Measurements from ENCODE around the gene HSD17B2.
A peak's percentile ranks its signal among the peaks of the same experiment; 100 is the strongest.
"Not testable (repeated sequence)": the region's sequence is repeated elsewhere in the genome, so short reads cannot be mapped to it uniquely, and the experiment has no call there.

HSD17B2 gene

DNA sequence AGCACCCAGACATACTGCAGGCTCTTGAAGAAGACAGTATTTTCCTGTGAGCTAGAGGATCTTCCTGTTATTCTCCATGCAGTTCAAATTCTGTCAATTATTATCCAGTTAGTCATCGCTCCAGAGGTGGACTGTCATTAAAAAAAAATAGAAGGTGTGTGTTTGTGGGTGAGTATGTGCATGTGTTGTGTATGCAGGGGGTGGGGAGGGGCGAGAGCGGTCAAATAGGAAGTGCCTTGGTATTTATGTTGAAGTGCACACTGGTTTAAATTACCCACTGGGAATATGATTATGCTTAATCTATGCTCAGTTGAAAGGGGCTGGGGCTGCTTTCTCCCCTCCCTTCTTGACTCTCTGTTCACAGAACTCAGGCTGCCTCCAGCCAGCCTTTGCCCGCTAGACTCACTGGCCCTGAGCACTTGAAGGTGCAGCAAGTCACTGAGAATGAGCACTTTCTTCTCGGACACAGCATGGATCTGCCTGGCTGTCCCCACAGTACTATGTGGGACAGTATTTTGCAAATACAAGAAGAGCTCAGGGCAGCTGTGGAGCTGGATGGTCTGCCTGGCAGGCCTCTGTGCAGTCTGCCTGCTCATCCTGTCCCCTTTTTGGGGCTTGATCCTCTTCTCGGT, at the start of gene HSD17B2:
HSD17B2 (plus strand) TSS at position 273 of the 632 bp plus-strand sequence; CDS start at position 445, 172 bp downstream.
- DNase-seq, result no peak

DNA sequence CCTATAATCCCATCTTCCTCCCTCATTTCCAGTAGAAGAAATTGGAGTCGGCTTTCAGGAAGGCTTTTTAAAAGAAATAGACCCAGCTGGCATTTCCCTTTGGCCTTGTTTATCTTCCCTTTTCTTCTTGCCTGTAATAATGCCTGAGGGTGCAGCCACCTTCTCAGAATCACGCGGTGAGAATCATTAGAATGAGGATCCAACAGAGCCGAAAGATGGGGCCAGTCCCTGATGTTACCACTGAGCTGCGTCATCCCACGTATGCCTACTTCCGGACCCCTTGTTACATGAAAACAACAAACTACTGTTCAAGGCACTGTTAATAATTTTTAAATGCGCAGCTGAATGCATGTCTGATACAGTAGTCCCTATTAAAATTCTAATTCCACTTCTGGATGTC, 47.9 kb upstream of the HSD17B2 start:
- no peak for DNase-seq

DNA sequence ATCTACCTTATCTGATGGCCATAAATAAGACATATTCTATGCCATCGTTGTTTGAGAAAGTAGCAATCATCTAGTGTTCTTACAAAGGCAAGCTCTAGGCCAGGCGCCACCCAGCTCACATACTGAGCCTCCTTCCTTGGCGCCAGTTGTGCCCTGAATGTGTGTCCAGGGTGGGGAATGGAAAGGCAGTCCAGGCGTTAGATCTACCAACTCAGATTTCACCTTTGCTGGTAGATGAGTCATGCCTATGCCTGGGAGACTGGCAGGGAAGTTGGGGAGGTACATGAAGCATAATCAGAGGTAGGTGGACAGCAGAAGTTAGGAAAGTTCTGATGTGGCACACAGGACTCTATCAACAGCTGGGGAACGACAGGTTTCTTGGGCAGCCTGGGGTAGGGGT, 47.3 kb upstream of the HSD17B2 start:
- DNase-seq, result no peak

DNA sequence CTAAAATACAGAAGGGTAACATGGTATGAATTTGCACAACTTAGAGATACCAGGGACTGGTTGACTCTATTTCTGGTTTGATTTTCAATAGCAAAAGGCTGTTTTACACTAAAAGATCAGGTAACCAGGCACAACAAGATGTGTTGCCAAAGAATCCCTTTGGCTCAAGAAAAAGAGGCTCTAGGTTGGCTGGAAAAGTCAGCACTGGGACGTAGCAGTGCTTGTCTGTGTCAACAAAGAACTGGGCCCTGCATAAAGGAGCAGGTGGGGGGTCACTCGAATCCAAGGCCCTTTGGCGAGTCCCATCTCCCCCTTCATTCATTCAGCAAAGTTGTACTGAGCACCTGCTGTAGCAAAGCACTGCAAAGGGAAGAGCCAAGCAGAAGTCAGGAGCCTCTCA, 42.2 kb upstream of the HSD17B2 start:
- DNase-seq, result no peak

- DNase-seq, result no peak
Measured at GRCh38 chr16:81994485-81994884, 40.6 kb upstream of the HSD17B2 start.

GRCh38 chr16:81995651-81996050, 39.4 kb upstream of the HSD17B2 start:
- no peak for DNase-seq

- no peak for DNase-seq
Measured at GRCh38 chr16:81996664-81997509, 38.2 kb upstream of the HSD17B2 start.

DNA sequence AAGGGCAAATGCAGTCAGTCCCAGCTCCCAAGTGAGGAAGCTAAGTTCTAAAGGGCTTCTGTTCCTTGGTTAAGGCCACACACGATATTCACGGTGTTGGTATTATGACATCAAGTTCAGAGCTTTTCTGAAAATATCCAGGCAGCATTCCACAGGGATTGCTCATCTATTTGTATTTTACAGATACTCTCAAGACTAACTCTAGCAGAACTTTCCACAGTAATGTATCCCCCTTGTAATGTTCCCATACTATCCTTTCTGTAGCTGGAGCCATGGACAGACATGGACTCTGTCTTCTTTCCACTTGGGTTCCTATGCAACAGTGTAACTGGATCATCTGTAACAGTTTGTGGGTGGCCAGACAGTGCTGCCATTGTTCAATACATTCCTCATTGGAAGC, 37.3 kb upstream of the HSD17B2 start:
- no peak for DNase-seq

- no peak for DNase-seq
Measured at GRCh38 chr16:82002831-82003230, 32.2 kb upstream of the HSD17B2 start.

GRCh38 chr16:82004601-82005000, 30.5 kb upstream of the HSD17B2 start:
- DNase-seq, result no peak

DNA sequence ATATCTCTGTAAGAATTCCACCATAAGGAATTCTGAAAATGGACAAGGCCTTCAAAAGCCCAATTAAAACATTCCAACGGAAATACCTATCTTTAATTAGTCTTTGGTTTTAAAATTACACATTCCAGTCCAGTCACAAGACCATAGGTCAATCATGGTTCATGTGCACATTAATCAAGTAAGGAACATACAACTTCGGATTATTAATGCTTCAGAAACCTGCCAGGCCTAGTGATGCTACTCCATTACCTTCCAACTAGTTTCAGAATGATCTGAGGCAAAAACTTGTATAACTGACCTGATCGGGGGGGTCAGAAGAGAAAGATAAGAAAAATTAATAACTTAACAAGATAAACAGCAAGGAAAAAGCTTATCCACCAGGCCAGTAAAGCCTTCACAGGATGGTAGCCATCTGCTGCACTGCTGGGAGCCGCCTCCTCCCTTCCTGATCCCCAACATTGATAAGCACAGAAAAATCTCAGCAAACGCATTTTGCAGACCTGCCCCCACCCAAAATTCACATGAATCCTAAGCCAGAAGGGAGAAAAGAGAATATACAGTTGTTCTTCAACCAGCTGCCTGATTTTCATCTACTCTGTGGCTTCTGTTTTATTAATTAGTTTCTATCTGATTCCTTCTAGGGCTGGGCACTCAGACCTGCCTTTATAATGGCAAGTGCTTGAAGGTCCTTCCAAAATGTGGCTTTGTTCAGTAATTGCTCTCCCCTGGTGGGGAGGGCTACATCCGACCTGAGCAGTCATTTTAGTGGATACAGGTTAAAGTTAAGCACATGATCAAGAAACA, 29.8 kb upstream of the HSD17B2 start:
- no peak for DNase-seq

DNA sequence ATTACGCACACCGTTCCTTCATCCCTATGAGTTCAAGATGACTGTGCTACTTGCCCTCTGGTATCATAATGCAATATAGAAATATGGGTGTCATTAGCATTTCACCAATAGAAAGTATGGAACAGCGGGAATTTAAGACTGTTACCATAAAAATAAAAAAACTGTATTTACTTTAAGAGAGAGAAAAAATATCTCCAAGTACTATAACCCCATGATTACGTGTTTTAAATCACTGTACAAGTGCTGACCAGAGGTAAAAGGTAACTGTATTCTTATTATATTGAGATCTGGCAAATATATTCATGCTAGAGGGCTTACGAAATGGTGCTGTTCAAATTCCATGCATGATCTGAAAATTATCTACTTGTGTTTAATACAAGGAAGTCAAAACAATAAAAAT, 29.0 kb upstream of the HSD17B2 start:
- DNase-seq, result no peak

- DNase-seq, result no peak
Measured at GRCh38 chr16:82007189-82007588, 27.9 kb upstream of the HSD17B2 start.

DNA sequence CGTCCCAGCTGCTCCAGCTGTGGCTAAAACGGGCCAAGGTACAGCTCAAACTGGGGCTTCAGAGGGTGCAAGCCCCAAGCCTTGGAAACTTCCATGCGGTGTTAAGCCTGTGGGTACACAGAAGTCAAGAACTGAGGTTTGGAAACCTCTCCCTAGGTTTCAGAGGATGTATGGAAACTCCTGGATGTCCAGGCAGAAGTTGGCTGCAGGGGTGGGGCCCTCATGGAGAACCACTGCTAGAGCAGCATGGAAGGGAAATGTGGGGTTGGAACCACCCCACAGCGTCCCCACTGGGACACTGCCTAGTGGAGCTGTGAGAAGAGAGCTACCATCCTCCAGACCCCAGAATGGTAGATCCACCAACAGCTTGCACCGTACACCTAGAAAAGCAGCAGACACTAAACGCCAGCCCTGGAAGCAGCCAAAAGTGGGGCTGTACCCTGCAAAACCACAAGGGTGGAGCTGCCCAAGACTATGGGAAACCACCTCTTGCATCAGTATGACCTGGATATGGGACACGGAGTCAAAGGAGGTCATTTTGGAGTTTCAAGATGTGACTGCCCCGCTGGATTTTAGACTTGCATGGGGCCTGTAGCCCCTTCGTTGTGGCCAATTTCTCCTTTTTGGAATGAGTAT, 26.0 kb upstream of the HSD17B2 start:
- DNase-seq, result no peak

DNA sequence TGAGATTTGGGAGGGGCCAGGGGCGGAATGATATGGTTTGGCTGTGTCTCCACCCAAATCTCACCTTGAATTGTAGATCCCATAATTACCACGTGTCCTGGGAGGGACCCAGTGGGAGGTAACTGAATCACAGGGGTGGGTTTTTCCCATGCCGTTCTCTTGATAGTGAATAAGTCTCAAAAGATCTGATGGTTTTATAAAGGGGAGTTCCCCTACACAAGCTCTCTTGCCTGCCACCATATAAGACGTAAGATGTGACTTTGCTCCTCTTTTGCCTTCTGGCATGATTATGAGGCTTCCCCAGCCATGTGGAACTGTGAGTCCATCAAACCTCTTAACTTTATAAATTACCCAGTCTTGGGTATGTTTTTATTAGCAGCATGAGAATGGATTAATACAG, 25.3 kb upstream of the HSD17B2 start:
- not testable (repeated sequence) for DNase-seq

GRCh38 chr16:82010649-82011048, 24.4 kb upstream of the HSD17B2 start:
- DNase-seq, result no peak

GRCh38 chr16:82011199-82011641, 23.8 kb upstream of the HSD17B2 start, which contains the start of gene SDR42E1:
SDR42E1 (minus strand) TSS chr16:82011470; CDS start chr16:82000858, 10,612 bp downstream.
- DNase-seq, result peak in 2 of 56 donors; percentile 1 to 8

DNA sequence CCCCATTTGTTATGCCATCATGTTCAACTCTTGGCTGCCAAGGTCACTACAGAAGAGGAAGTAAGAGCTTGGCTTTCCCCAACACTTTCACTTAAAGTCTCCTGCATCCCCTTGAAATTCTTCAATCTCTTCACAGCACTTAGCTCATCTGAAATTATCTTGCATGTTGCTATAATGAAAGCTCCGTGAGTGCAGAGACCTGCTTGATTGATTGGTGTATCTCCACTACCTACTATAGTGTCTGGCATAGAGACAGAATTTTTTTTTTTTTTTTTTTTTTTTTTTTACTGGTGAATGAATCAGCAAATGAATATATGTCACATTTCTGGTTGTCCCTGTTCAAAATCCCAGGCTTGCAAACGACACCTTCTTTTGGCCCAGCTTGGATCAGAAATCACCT, 21.9 kb upstream of the HSD17B2 start:
- DNase-seq, result no peak

GRCh38 chr16:82016263-82016662, 18.8 kb upstream of the HSD17B2 start:
- no peak for DNase-seq

DNA sequence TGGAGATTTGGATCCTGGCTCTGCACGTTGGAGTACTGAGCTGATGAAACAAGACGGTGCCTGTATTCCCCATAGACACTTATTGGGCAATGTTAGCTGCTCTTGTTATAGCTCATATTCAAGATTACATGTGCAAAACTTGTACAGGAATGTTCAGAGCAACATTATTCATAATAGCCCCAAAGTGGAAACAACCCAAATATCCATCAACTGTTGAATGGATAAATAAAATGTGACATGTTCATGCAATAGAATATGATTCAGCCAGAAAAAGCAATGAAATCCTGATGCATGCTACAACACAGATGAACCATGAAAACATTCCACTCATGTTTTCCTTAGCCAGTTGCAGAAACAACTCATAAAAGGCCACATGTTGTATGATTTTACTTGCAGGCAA, 18.1 kb upstream of the HSD17B2 start:
- no peak for DNase-seq

DNA sequence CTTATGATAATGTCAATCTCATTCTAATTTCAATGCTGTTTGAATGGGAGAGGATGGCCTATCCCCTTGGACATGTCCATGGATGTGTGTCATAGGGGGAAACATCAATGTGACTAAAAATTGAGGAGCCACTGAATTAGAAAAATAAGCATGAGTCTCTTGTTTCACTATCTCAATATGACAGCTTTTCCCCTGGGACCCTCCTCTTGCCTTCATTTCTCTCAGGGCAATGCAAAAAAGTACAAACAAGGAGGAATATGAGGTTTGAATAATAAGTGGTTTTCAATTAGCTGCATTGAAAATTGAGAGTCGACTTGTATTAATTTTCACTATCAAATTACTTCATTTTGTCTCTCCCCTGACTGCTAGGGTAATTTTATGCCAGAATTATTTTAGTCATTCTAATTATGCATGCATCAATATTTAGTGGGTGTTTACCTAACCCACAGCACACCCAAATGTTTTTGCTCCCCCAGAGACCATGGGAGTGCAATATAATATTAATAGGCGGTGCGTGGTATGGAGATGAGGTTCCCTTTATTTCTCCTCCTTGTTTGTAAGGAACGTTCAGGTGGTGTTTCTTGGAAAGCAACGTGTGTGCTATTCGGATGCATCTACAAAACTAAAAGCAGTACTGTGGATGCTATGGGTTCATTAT, 17.0 kb upstream of the HSD17B2 start:
- no peak for DNase-seq
